Measurements from ENCODE around the gene CCNO.

Gene CCNO

GRCh38 chr5:55232985-55233928, at the start of gene CCNO:
CCNO (minus strand) TSS chr5:55233608; CDS start chr5:55233523, 85 bp downstream.
- DNase-seq: peak; percentile 89

- no peak for DNase-seq
Measured at GRCh38 chr5:55278778-55279177, 45.4 kb upstream of the CCNO start.

GRCh38 chr5:55276771-55277170, 43.4 kb upstream of the CCNO start:
- DNase-seq: no peak

GRCh38 chr5:55258339-55258738, 24.9 kb upstream of the CCNO start:
- no peak for DNase-seq

- DNase-seq: no peak
Measured at GRCh38 chr5:55254802-55255201, 21.4 kb upstream of the CCNO start.

- no peak for DNase-seq
Measured at GRCh38 chr5:55250064-55250463, 16.7 kb upstream of the CCNO start.

- DNase-seq: peak; percentile 43
Measured at GRCh38 chr5:55241746-55242145, 8.3 kb upstream of the CCNO start.

- no peak for DNase-seq
Measured at GRCh38 chr5:55236800-55237199, 3.4 kb upstream of the CCNO start.

GRCh38 chr5:55234121-55234700, 803 bp upstream of the CCNO start:
- DNase-seq: peak; percentile 47

GRCh38 chr5:55232271-55232984, 980 bp downstream of the CCNO start:
- DNase-seq: peak; percentile 62

- DNase-seq: no peak
Measured at GRCh38 chr5:55231919-55232270, 1.5 kb downstream of the CCNO start.

- DNase-seq: no peak
Measured at GRCh38 chr5:55231029-55231918, 2.1 kb downstream of the CCNO start.

- DNase-seq: no peak
Measured at GRCh38 chr5:55230086-55230629, 3.2 kb downstream of the CCNO start.

- peak; percentile 49 for DNase-seq
Measured at GRCh38 chr5:55227664-55228430, 5.6 kb downstream of the CCNO start.

- DNase-seq: peak; percentile 68
Measured at GRCh38 chr5:55226934-55227663, 6.3 kb downstream of the CCNO start, which contains the start of gene MCIDAS. MCIDAS (minus strand) TSS chr5:55227315; CDS start chr5:55227138, 177 bp downstream.

- DNase-seq: peak; percentile 87
Measured at GRCh38 chr5:55226027-55226933, 7.1 kb downstream of the CCNO start.

- no peak for DNase-seq
Measured at GRCh38 chr5:55225346-55225745, 8.1 kb downstream of the CCNO start.

GRCh38 chr5:55223812-55224240, 9.6 kb downstream of the CCNO start:
- no peak for DNase-seq
